ENCODE results near the gene GPX8.

GPX8 gene

GRCh38 chr5:55172937-55173686, 13.1 kb downstream of the GPX8 start, which contains the start of gene CDC20B:
TSS of gene CDC20B (minus strand) at chr5:55173177. CDS start at chr5:55173000, 177 bp downstream.
- peak; percentile 65 for DNase-seq

DNA sequence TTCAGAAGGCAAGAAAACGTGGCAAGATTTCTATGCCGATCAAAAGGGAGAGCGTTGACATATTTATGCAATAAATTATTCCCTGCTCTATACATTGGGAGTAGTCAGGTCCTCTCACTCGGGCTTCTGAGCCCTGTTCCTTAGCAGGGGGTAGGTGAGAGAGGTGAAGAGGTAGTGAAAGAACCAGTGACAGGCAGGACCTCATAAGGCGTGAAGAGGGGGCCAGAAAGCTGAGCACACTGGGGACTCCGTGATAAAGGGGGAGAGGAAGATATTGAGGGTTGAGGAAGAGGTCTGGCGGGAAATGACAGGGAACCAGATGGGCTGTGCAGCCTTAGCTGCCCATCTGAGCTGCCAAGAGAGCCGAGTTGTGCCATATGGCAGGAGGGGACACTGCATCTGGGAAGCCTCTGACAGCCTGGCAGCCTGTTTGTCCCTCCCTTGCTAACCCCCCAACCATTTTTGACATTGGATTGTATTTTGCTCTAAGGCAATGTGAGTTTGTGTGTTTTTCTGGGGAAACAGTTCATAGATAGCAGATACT, 13.8 kb downstream of the GPX8 start:
- DNase-seq = no peak

DNA sequence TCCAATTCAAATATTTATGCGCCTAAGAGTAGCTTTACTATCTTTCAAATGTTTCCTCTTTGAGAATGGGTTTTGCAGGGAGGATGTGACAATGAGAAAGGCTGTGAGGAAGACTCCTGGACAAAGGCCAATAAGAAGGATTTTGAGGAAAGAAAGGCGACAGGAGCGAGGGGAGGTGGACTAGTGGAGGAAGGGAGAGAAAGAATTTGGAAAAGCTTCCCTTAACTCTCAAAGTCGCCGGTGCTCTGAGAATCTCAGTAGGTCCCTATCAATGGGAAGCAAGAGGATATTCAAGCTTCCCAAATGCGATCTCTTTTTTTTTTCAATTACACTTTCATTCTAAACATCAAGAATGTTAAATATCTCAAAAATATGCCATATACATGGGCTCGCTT, 15.8 kb downstream of the GPX8 start:
- no peak for DNase-seq

- DNase-seq = no peak
These were observed 16.3 kb downstream of the GPX8 start for GRCh38 chr5:55176176-55176818.

DNA sequence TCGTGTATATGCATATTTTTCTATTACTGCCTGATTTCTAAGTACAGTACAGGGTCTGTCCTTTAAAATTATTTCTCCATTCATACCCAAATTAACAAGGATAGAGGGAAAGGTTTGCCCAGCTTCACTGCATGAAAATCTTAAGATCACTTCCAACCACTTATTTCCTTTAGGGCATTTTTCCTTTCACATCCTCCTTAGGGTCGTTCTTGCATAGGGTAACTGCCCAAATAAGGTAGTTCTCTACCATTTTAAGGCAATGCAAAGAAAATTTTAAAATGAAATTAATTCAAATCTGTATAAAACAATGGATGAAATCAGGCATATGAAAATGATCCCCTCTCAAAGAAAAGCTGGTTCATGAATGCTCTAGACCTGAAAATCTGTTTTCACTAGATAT, 17.1 kb downstream of the GPX8 start:
- DNase-seq = no peak

- no peak for DNase-seq
These were observed 20.0 kb downstream of the GPX8 start for GRCh38 chr5:55180016-55180415.

- no peak for DNase-seq
These were observed 27.4 kb downstream of the GPX8 start for GRCh38 chr5:55187370-55187769.

DNA sequence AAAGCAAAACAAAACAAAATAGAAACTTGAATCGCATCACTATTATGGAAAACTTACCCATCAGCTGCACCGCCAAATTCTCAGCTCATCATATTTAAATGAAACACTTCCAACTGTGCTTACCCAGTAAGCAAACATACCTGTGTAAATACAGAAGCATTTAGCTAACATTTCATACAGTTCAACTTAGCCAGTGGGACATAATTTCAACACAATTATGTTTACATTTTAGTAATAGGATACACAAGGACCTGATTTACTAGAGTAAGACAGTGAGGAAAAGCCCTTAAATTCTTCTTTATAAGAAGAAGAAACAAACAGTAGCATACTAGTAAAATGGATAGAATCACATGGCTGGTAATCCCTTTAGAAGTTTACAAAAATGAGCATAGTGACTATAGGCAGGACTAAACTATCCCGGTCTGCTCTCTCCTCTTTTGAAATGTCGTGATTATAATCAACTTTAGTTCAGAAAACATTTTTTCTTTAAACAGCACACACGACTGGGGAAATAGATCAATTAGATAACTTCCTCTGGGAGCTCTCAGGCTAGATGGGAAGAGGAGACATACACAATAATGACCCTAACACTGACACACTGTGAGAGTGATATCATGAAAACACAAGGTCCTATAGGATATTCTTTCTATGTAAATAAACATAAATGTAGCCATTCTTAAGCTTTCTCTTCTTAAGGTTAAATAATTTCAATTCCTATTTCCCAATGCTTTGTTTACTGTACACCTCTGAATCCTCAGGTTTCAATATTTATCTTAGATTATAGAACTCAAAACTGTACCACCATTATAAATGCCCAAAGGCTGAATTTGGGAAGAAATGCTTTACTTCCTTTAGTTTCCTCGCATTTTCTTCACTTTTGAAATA, 28.9 kb downstream of the GPX8 start:
- no peak for DNase-seq

DNA sequence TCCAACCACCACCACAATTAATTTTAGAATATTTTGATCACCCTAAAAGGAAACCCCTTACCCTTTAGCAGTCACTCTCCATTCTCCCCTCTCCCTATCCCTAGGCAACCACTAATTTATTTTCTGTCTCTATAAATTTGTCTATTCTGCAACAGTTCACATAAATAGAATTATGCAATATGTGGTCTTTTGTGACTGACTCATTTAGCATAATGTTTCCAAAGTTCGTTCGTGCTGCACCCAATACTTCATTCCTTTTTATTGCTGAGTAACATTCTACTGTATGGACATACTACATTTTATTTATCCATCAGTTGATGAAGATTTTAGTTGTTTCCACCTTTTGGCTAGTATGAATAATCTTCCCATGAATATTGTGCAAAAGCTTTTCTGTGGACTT, 31.2 kb downstream of the GPX8 start:
- DNase-seq = no peak

GRCh38 chr5:55205001-55205400, 45.0 kb downstream of the GPX8 start:
- DNase-seq = no peak

DNA sequence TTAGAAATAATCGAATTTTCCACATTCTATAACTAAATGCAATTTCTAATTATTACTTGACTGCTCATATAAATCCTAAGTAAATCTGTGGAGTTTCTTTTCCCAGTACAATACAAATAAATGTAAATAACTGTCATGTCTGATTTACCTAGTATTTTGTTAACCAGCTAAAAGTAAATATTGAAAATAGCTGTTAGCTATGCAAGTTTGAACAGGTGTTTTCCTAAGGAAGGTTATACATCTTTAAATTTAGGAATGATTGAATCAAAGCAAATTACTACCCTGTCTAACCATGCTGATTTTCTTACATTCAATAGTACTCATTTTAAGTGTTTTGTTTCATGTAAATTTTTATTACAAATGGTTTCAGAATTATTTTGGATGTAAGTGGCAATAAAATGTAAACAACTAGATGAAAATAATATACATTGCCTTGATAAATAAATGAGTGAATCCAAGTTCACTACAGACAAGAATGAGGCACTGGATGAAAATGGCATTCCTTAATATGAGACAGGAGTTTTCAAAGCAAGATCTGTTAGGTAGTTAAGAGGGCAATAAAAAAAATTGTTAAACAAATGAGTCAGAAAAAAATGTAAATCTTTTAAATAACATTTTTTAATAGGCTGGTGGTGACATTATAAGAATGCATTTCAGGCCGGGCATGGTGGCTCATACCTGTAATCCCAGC, 51.4 kb downstream of the GPX8 start:
- no peak for DNase-seq
